Astrocyte (in vitro differentiated cells and primary cell): ENCODE measurements around the gene AIP. TPM values are rescaled to one million over a fixed set of nuclear protein-coding genes. Genes with fewer than 3 reads are reported as not detected.

Source experiments
- DNase-seq: peaks from one replicate; pipeline ENCODE4 v3.0.0-alpha.2; 2010; ENCODE audit warnings: low read depth
- FAIRE-seq: peaks from 2 replicates; lab custom pipeline; 2011; peaks lifted over from hg19 to GRCh38; lab: Jason Lieb, UNC
- H2AFZ ChIP-seq: 2 replicates; pipeline ENCODE4 v1.6.0; 2012; ENCODE audit warnings: low read depth, low read length, inconsistent platforms
- H3K27ac ChIP-seq: 2 replicates; pipeline ENCODE4 v1.5.1; 2011; ENCODE audit warnings: low read depth, low read length, inconsistent platforms
- H3K27me3 ChIP-seq: 2 replicates; pipeline ENCODE4 v1.6.0; 2011; ENCODE audit warnings: low read length, inconsistent platforms; ENCODE audit not compliant: insufficient read depth
- H3K36me3 ChIP-seq: 2 replicates; pipeline ENCODE4 v1.5.1; 2011; ENCODE audit warnings: low read length, inconsistent platforms; ENCODE audit not compliant: insufficient read depth
- H3K4me1 ChIP-seq: 2 replicates; pipeline ENCODE4 v1.5.1; 2011; ENCODE audit warnings: low read length, inconsistent platforms; ENCODE audit not compliant: insufficient read depth
- H3K4me2 ChIP-seq: 2 replicates; pipeline ENCODE4 v1.6.0; 2012; ENCODE audit warnings: low read length, inconsistent platforms
- H3K4me3 ChIP-seq: 2 replicates; pipeline ENCODE4 v1.5.1; 2011; ENCODE audit warnings: low read depth, mild to moderate bottlenecking, low read length, inconsistent platforms; ENCODE audit not compliant: insufficient read depth
- H3K79me2 ChIP-seq: 2 replicates; pipeline ENCODE4 v1.6.0; 2012; ENCODE audit warnings: mild to moderate bottlenecking, low read length, inconsistent platforms; ENCODE audit not compliant: insufficient read depth
- H3K9ac ChIP-seq: 2 replicates; pipeline ENCODE4 v1.6.0; 2012; ENCODE audit warnings: mild to moderate bottlenecking, low read length, inconsistent platforms
- H3K9me3 ChIP-seq: 2 replicates; pipeline ENCODE4 v1.5.1; 2012; ENCODE audit warnings: low read depth, mild to moderate bottlenecking, low read length, inconsistent platforms; ENCODE audit not compliant: insufficient read depth
- H4K20me1 ChIP-seq: 2 replicates; pipeline ENCODE4 v1.6.0; 2012; ENCODE audit warnings: low read length, inconsistent platforms; ENCODE audit not compliant: insufficient read depth
- H3K27ac Mint-ChIP-seq: one replicate; pipeline ENCODE4 v1.8.0; 2021; ENCODE audit warnings: mild to moderate bottlenecking, mixed read lengths; ENCODE audit not compliant: unreplicated experiment
- H3K27me3 Mint-ChIP-seq: one replicate; pipeline ENCODE4 v1.8.0; 2021; ENCODE audit warnings: low read depth, mixed read lengths; ENCODE audit not compliant: unreplicated experiment
- H3K36me3 Mint-ChIP-seq: one replicate; pipeline ENCODE4 v1.8.0; 2021; ENCODE audit warnings: low read depth, mixed read lengths; ENCODE audit not compliant: unreplicated experiment
- H3K4me1 Mint-ChIP-seq: one replicate; pipeline ENCODE4 v1.8.0; 2021; ENCODE audit warnings: low read depth, mixed read lengths; ENCODE audit not compliant: unreplicated experiment
- H3K4me3 Mint-ChIP-seq: one replicate; pipeline ENCODE4 v1.8.0; 2021; ENCODE audit warnings: mild to moderate bottlenecking, moderate library complexity, mixed read lengths; ENCODE audit not compliant: unreplicated experiment
- H3K9me3 Mint-ChIP-seq: one replicate; pipeline ENCODE4 v1.8.0; 2021; ENCODE audit warnings: mild to moderate bottlenecking, mixed read lengths; ENCODE audit not compliant: unreplicated experiment
- CTCF ChIP-seq: IDR thresholded peaks from 2 replicates; pipeline ENCODE4 v1.5.1; 2011; ENCODE audit warnings: low read depth, mild to moderate bottlenecking, inconsistent platforms, low read length, moderate library complexity; ENCODE audit not compliant: insufficient read depth
- EZH2 ChIP-seq: IDR thresholded peaks from 2 replicates; pipeline ENCODE4 v1.6.1; 2012; ENCODE audit warnings: mild to moderate bottlenecking, low read length, inconsistent platforms; ENCODE audit not compliant: insufficient read depth
- total RNA-seq: library from RNA; stranded (reverse); gene quantifications from 2 replicates; pipeline ENCODE4 v1.2.1, GENCODE V29; 2021

The AIP gene
- total RNA-seq, 1 donor from 2014 or later, result 43.6 TPM

GRCh38 chr11:67522338-67522737 lies 39.5 kb downstream of the AIP start:
- FAIRE-seq (no peak), DNase-seq (no peak)
- H3K4me3 Mint-ChIP-seq, result no peak overlapping the region
- TF ChIP-seq EZH2, result no peak
- H3K36me3 Mint-ChIP-seq, result peaks cover 1% of the 10 kb centered on the region
- Histone ChIP-seq H3K79me2 (no peaks in the 10 kb centered on the region), H3K4me3 (no peak overlapping the region), H3K4me1 (no peaks in the 10 kb centered on the region), H3K9ac (no peak overlapping the region), H3K27me3 (peaks cover 5% of the 10 kb centered on the region), H2AFZ (no peak overlapping the region), H3K27ac (no peak overlapping the region), H3K36me3 (no peaks in the 10 kb centered on the region), H4K20me1 (no peaks in the 10 kb centered on the region), H3K4me2 (no peak overlapping the region), H3K9me3 (no peaks in the 10 kb centered on the region)
- H3K27ac Mint-ChIP-seq, result no peak overlapping the region
- H3K9me3 Mint-ChIP-seq, result peaks cover 5% of the 10 kb centered on the region
- peaks cover 22% of the 10 kb centered on the region for H3K27me3 Mint-ChIP-seq
- no peaks in the 10 kb centered on the region for H3K4me1 Mint-ChIP-seq

GRCh38 chr11:67522844-67523555 lies 40.2 kb downstream of the AIP start, which contains the start of gene CABP2:
TSS of gene CABP2 (minus strand) at chr11:67523446. CDS start at chr11:67523326, 120 bp downstream.
- Histone ChIP-seq H3K27me3 (peaks cover 5% of the 10 kb centered on the region), H3K79me2 (no peaks in the 10 kb centered on the region), H3K4me1 (no peaks in the 10 kb centered on the region), H3K4me2 (no peak within 1 kb of the TSS), H2AFZ (no peak within 1 kb of the TSS), H3K9me3 (no peaks in the 10 kb centered on the region), H3K9ac (no peak within 1 kb of the TSS), H3K36me3 (no peaks in the 10 kb centered on the region), H4K20me1 (no peaks in the 10 kb centered on the region), H3K4me3 (no peak within 1 kb of the TSS), H3K27ac (no peak within 1 kb of the TSS)
- DNase-seq, result no peak
- H3K27me3 Mint-ChIP-seq, result peaks cover 24% of the 10 kb centered on the region
- FAIRE-seq, result no peak
- H3K27ac Mint-ChIP-seq, result no peak within 1 kb of the TSS
- H3K36me3 Mint-ChIP-seq, result peaks cover 1% of the 10 kb centered on the region
- no peak for TF ChIP-seq EZH2
- no peak for TF ChIP-seq CTCF
- H3K9me3 Mint-ChIP-seq, result peaks cover 7% of the 10 kb centered on the region
- no peak within 1 kb of the TSS for H3K4me3 Mint-ChIP-seq
- no peaks in the 10 kb centered on the region for H3K4me1 Mint-ChIP-seq

- Mint-ChIP-seq H3K4me1 (no peaks in the 10 kb centered on the region), H3K9me3 (peaks cover 10% of the 10 kb centered on the region), H3K36me3 (peaks cover 1% of the 10 kb centered on the region), H3K27me3 (peaks cover 27% of the 10 kb centered on the region), H3K27ac (no peak overlapping the region), H3K4me3 (no peak overlapping the region)
- no peaks in the 10 kb centered on the region for H3K9me3 ChIP-seq
- no peaks in the 10 kb centered on the region for H3K4me1 ChIP-seq
- H3K79me2 ChIP-seq, result no peaks in the 10 kb centered on the region
- H3K36me3 ChIP-seq, result no peaks in the 10 kb centered on the region
- TF ChIP-seq EZH2 (no peak), CTCF (no peak)
- H2AFZ ChIP-seq, result no peak overlapping the region
- peaks cover 5% of the 10 kb centered on the region for H3K27me3 ChIP-seq
- H3K9ac ChIP-seq, result no peak overlapping the region
- no peak overlapping the region for H3K4me2 ChIP-seq
- DNase-seq, result no peak
- no peaks in the 10 kb centered on the region for H4K20me1 ChIP-seq
- H3K4me3 ChIP-seq, result no peak overlapping the region
- no peak overlapping the region for H3K27ac ChIP-seq
- FAIRE-seq, result no peak
These were observed 41.0 kb downstream of the AIP start for GRCh38 chr11:67523556-67524479.
